ENCODE measurements around the gene SPATA18.

GRCh38 chr4:52006887-52007286, 44.2 kb upstream of the SPATA18 start:
- TF ChIP-seq CTCF (IDR thresholded peaks at IDR 0.05; ENCODE audit: insufficient read depth, low read length) (no peak), POLR2AphosphoS5 (IDR thresholded peaks at IDR 0.05; ENCODE audit: low read depth) (no peak)

All from HL-60 (cell line).